CD8-positive, alpha-beta memory T cell (primary cell): Measurements from ENCODE around the gene ITIH4. TPM values are rescaled to one million over a fixed set of nuclear protein-coding genes. Genes with fewer than 3 reads are reported as not detected.

Experiments
- CTCF ChIA-PET: fragments of 350-600 bp; sonication (Branson Sonifier 250); formaldehyde crosslinking; loops from one replicate; lab custom pipeline; 2021; ENCODE audit warnings: antibody characterized with exemption; lab: Charles Lee
- POLR2A ChIA-PET: fragments of 350-600 bp; sonication (Branson Sonifier 250); formaldehyde crosslinking; loops from one replicate; lab custom pipeline; 2021; ENCODE audit warnings: antibody characterized with exemption; lab: Charles Lee
- DNase-seq, 5 donors: peaks; one replicate each; pipeline versions ENCODE4 v3.0.0 to v3.0.0-alpha.2; 2020 to 2022; ENCODE audit warnings: mixed read lengths in 1 of 5
- H3K27ac ChIP-seq: one replicate; pipeline ENCODE4 v1.7.0; 2013; ENCODE audit warnings: low read depth, mild to moderate bottlenecking, low read length, moderate library complexity
- H3K27me3 ChIP-seq: 2 replicates; pipeline ENCODE4 v1.7.0; 2013; ENCODE audit warnings: low read length, mild to moderate bottlenecking; ENCODE audit not compliant: insufficient read depth, poor library complexity, severe bottlenecking
- H3K36me3 ChIP-seq: 2 replicates; pipeline ENCODE4 v1.7.0; 2013; ENCODE audit warnings: mild to moderate bottlenecking, low read length, moderate library complexity; ENCODE audit not compliant: insufficient read depth
- H3K4me1 ChIP-seq: 2 replicates; pipeline ENCODE4 v1.7.0; 2013; ENCODE audit warnings: mild to moderate bottlenecking, low read length, moderate library complexity; ENCODE audit not compliant: insufficient read depth
- H3K4me3 ChIP-seq: 2 replicates; pipeline ENCODE4 v1.7.0; 2013; ENCODE audit warnings: mild to moderate bottlenecking, low read length
- H3K9me3 ChIP-seq: 2 replicates; pipeline ENCODE4 v1.7.0; 2013; ENCODE audit warnings: mild to moderate bottlenecking, low read length
- H3K27ac Mint-ChIP-seq, 8 donors: one replicate each; pipeline ENCODE4 v1.8.0; 2020 to 2021; ENCODE audit warnings: mixed read lengths in 8 of 8, mild to moderate bottlenecking in 6 of 8, inconsistent platforms in 3 of 8, moderate library complexity in 3 of 8
- H3K27me3 Mint-ChIP-seq, 2 donors: one replicate each; pipeline ENCODE4 v1.8.0; 2020 to 2021; ENCODE audit warnings: mixed read lengths in 2 of 2, mild to moderate bottlenecking in 1 of 2, moderate library complexity in 1 of 2
- H3K36me3 Mint-ChIP-seq, 3 donors: one replicate each; pipeline ENCODE4 v1.8.0; 2020 to 2021; ENCODE audit warnings: mixed read lengths in 3 of 3, inconsistent platforms in 1 of 3, mild to moderate bottlenecking in 1 of 3
- H3K4me1 Mint-ChIP-seq, 3 donors: one replicate each; pipeline ENCODE4 v1.8.0; 2020 to 2021; ENCODE audit warnings: mixed read lengths in 3 of 3, inconsistent platforms in 1 of 3, mild to moderate bottlenecking in 1 of 3
- H3K4me3 Mint-ChIP-seq, 7 donors: one replicate each; pipeline ENCODE4 v1.8.0; 2020 to 2021; ENCODE audit warnings: mixed read lengths in 7 of 7, mild to moderate bottlenecking in 6 of 7, moderate library complexity in 4 of 7, inconsistent platforms in 2 of 7
- H3K9me3 Mint-ChIP-seq, 5 donors: one replicate each; pipeline ENCODE4 v1.8.0; 2020 to 2022; ENCODE audit warnings: mixed read lengths in 5 of 5, mild to moderate bottlenecking in 3 of 5, moderate library complexity in 2 of 5, inconsistent platforms in 1 of 5
- polyA plus RNA-seq: library from polyadenylated mRNA; unstranded; fragments of 300-500 nt; fragmentation: Illumina TruSeq; gene quantifications from one replicate; pipeline ENCODE4 v1.2.3, GENCODE V29; 2021
- total RNA-seq, 2 experiments: library from RNA; stranded (reverse); gene quantifications; one replicate each; pipeline ENCODE4 v1.2.3, GENCODE V29; 2021

Gene ITIH4
- total and polyA plus RNA-seq, 3 experiments from 2014 or later: 10.9 to 11.2 TPM; not detected in 1

DNA sequence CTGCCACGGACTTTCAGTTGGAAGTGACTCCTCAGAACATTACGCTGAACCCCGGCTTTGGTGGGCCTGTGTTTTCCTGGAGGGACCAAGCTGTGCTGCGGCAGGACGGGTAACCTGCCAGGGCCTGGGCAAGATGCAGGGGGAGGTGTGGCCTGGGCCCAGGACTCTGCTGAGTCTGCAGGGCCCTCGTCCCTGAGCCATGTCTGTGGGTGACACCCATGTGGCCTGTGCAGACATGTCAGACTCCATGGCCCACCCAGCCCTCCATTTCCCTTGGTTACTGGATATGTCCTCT is 40.8 kb downstream of the ITIH4 start:
- Mint-ChIP-seq H3K4me1 (no peaks in the 10 kb centered on the region), H3K4me3 (no peak overlapping the region), H3K27ac (no peak overlapping the region), H3K27me3 (peaks cover 0 to 5% of the 10 kb centered on the region in 2 donors), H3K9me3 (peaks cover 0 to 2% (median 0%) of the 10 kb centered on the region in 5 donors), H3K36me3 (no peaks in the 10 kb centered on the region)
- CTCF ChIA-PET: no interaction called here
- DNase-seq: no peak
- no peaks in the 10 kb centered on the region for H3K36me3 ChIP-seq
- no peak overlapping the region for H3K27ac ChIP-seq
- H3K27me3 ChIP-seq: no peaks in the 10 kb centered on the region
- no peaks in the 10 kb centered on the region for H3K9me3 ChIP-seq
- no peaks in the 10 kb centered on the region for H3K4me1 ChIP-seq
- POLR2A ChIA-PET: no interaction called here
- no peak overlapping the region for H3K4me3 ChIP-seq

DNA sequence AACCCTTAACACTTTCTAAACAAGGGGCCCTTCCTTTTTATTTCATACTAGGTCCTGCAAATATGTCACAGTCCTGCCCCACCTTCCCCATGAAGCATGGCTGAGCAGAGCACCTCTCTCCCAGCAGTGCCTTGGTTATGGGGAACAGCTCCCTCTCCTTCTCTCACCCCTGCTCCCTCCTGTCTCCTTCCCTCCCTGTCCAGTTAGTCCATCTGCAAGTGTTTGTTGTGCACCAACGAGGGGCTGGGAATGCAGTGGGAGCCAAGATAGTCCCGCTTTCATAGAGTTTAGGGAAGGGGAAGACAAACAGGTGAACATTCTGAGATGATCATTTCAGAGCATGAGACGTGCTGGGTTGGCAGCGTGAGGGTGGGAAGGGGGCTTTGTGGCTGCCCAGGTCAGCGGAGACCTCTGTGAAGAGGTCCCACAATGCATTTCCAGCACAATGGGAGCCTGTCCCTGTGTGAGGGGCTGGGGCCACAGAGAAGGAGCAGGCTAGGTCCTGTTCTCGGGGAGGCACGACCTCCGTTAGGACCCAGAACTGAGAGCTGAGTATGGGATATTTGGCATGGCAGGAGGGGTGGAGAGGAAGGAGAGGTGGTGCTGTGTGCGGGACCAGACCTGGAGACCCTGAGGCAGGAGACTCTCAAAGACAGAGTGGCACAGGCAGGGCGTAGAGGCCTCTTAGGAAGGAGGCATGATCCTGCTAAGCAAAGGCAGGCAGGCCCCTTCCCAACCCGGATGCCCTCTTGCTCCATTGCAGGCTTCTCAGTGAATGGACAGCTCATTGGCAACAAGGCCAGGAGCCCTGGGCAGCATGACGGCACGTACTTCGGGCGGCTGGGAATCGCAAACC is 41.4 kb downstream of the ITIH4 start:
- Mint-ChIP-seq H3K4me1 (no peaks in the 10 kb centered on the region), H3K4me3 (peak overlapping the region in 1 of 7 donors; percentile 38), H3K27ac (no peak overlapping the region), H3K36me3 (no peaks in the 10 kb centered on the region), H3K9me3 (peaks cover 0 to 2% (median 0%) of the 10 kb centered on the region in 5 donors), H3K27me3 (peaks cover 0 to 5% of the 10 kb centered on the region in 2 donors)
- Histone ChIP-seq H3K27ac (no peak overlapping the region), H3K27me3 (no peaks in the 10 kb centered on the region), H3K4me1 (no peaks in the 10 kb centered on the region), H3K36me3 (no peaks in the 10 kb centered on the region), H3K9me3 (no peaks in the 10 kb centered on the region), H3K4me3 (no peak overlapping the region)
- ChIA-PET CTCF (no interaction called here), POLR2A (no interaction called here)
- DNase-seq: no peak

GRCh38 chr3:52787672-52788625 is 42.5 kb downstream of the ITIH4 start:
- H3K27me3 ChIP-seq: no peaks in the 10 kb centered on the region
- Mint-ChIP-seq H3K9me3 (peaks cover 0 to 2% (median 0%) of the 10 kb centered on the region in 5 donors), H3K27ac (no peak overlapping the region), H3K27me3 (peaks cover 0 to 9% of the 10 kb centered on the region in 2 donors), H3K4me3 (no peak overlapping the region), H3K36me3 (no peaks in the 10 kb centered on the region), H3K4me1 (no peaks in the 10 kb centered on the region)
- DNase-seq: peak in 1 of 5 donors; percentile 30
- H3K27ac ChIP-seq: no peak overlapping the region
- no peaks in the 10 kb centered on the region for H3K4me1 ChIP-seq
- H3K4me3 ChIP-seq: no peak overlapping the region
- H3K36me3 ChIP-seq: no peaks in the 10 kb centered on the region
- H3K9me3 ChIP-seq: no peaks in the 10 kb centered on the region
- CTCF ChIA-PET: interaction anchor here (0.8 kb wide), 1 partner anchor 10 kb away, joined by 3 read pairs; no protein-coding TSS in a partner anchor
- POLR2A ChIA-PET: interaction anchor here (0.6 kb wide), 2 partner anchors 17 to 316 kb away, joined by 4 to 8 read pairs; no protein-coding TSS in a partner anchor

DNA sequence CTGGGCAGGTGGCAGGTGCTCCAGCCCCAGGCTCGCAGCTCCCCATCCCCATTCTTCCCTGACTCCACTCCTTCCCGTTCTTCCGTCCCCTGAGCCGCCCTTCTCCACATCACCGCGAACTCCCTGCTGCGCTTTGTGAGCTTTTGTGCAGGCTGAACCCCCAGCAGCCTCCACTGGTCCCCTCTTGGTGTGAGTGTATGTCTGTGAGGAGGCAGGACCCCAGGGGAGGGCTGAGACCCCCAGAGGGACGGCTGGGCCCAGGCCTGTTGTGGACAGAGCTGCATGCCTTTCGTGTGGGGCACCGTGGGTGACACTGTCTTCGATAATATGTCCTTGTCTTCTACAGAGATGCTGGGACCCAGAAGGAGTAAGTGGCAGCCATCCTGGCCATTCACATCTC is 43.2 kb downstream of the ITIH4 start:
- POLR2A ChIA-PET: interaction anchor here (0.6 kb wide), 1 partner anchor 16 kb away, joined by 8 read pairs; no protein-coding TSS in a partner anchor
- Histone ChIP-seq H3K36me3 (no peaks in the 10 kb centered on the region), H3K9me3 (no peaks in the 10 kb centered on the region), H3K4me3 (no peak overlapping the region), H3K4me1 (no peaks in the 10 kb centered on the region), H3K27ac (no peak overlapping the region), H3K27me3 (no peaks in the 10 kb centered on the region)
- Mint-ChIP-seq H3K9me3 (peaks cover 0 to 2% (median 0%) of the 10 kb centered on the region in 5 donors), H3K27ac (no peak overlapping the region), H3K4me1 (no peaks in the 10 kb centered on the region), H3K4me3 (no peak overlapping the region), H3K27me3 (peaks cover 0 to 9% of the 10 kb centered on the region in 2 donors), H3K36me3 (no peaks in the 10 kb centered on the region)
- CTCF ChIA-PET: interaction anchor here (0.8 kb wide), 1 partner anchor 11 kb away, joined by 3 read pairs; no protein-coding TSS in a partner anchor
- DNase-seq: peak in 1 of 5 donors; percentile 18

GRCh38 chr3:52786330-52787215 is 43.9 kb downstream of the ITIH4 start:
- POLR2A ChIA-PET: no interaction called here
- H3K4me3 Mint-ChIP-seq: no peak overlapping the region
- H3K27me3 Mint-ChIP-seq: peaks cover 0 to 9% of the 10 kb centered on the region in 2 donors
- DNase-seq: peak in 1 of 5 donors; percentile 38
- no peaks in the 10 kb centered on the region for H3K4me1 Mint-ChIP-seq
- H3K27ac Mint-ChIP-seq: no peak overlapping the region
- Histone ChIP-seq H3K9me3 (no peaks in the 10 kb centered on the region), H3K4me1 (no peaks in the 10 kb centered on the region), H3K27me3 (no peaks in the 10 kb centered on the region), H3K36me3 (no peaks in the 10 kb centered on the region), H3K27ac (no peak overlapping the region), H3K4me3 (no peak overlapping the region)
- no peaks in the 10 kb centered on the region for H3K36me3 Mint-ChIP-seq
- CTCF ChIA-PET: interaction anchor here (1.5 kb wide), 1 partner anchor 12 kb away, joined by 3 read pairs; no protein-coding TSS in a partner anchor
- H3K9me3 Mint-ChIP-seq: peaks cover 0 to 2% (median 0%) of the 10 kb centered on the region in 5 donors

GRCh38 chr3:52784931-52785590 is 45.4 kb downstream of the ITIH4 start:
- Histone ChIP-seq H3K27ac (no peak overlapping the region), H3K9me3 (no peaks in the 10 kb centered on the region), H3K27me3 (no peaks in the 10 kb centered on the region), H3K36me3 (no peaks in the 10 kb centered on the region), H3K4me3 (no peak overlapping the region), H3K4me1 (no peaks in the 10 kb centered on the region)
- no peak overlapping the region for H3K27ac Mint-ChIP-seq
- H3K4me1 Mint-ChIP-seq: no peaks in the 10 kb centered on the region
- ChIA-PET POLR2A (no interaction called here), CTCF (interaction anchor here (1.5 kb wide), 1 partner anchor 13 kb away, joined by 3 read pairs; no protein-coding TSS in a partner anchor)
- no peak overlapping the region for H3K4me3 Mint-ChIP-seq
- peak in 1 of 5 donors; percentile 16 for DNase-seq
- no peaks in the 10 kb centered on the region for H3K9me3 Mint-ChIP-seq
- no peaks in the 10 kb centered on the region for H3K36me3 Mint-ChIP-seq
- H3K27me3 Mint-ChIP-seq: peaks cover 0 to 14% of the 10 kb centered on the region in 2 donors

GRCh38 chr3:52784021-52784621 is 46.4 kb downstream of the ITIH4 start:
- H3K36me3 Mint-ChIP-seq: no peaks in the 10 kb centered on the region
- H3K27ac ChIP-seq: no peak overlapping the region
- H3K9me3 Mint-ChIP-seq: no peaks in the 10 kb centered on the region
- H3K9me3 ChIP-seq: no peaks in the 10 kb centered on the region
- no peak overlapping the region for H3K4me3 ChIP-seq
- peak in 1 of 5 donors; percentile 33 for DNase-seq
- no peaks in the 10 kb centered on the region for H3K4me1 Mint-ChIP-seq
- ChIA-PET POLR2A (no interaction called here), CTCF (no interaction called here)
- H3K27me3 Mint-ChIP-seq: peaks cover 0 to 14% of the 10 kb centered on the region in 2 donors
- H3K36me3 ChIP-seq: no peaks in the 10 kb centered on the region
- H3K4me3 Mint-ChIP-seq: no peak overlapping the region
- H3K4me1 ChIP-seq: no peaks in the 10 kb centered on the region
- H3K27ac Mint-ChIP-seq: no peak overlapping the region
- H3K27me3 ChIP-seq: no peaks in the 10 kb centered on the region
